ENCODE measurements around the gene TXNDC17. TPM values are rescaled to one million over a fixed set of nuclear protein-coding genes. Genes with fewer than 3 reads are reported as not detected.
"Not testable (repeated sequence)": the region's sequence is repeated elsewhere in the genome, so short reads cannot be mapped to it uniquely, and the experiment has no call there.

Gene TXNDC17
- total RNA-seq, 4 donors from 2014 or later, result 70.4 to 149 (median 95.9) TPM

GRCh38 chr17:6684881-6685767 is 44.3 kb downstream of the TXNDC17 start:
- H3K4me1 ChIP-seq, result no peaks in the 10 kb centered on the region
- DNase-seq, result no peak
- intact Hi-C loops (cut with DNase I), result no loop called here
- WGBS, 2 donors, result 68 to 73% methylated on average over 12 of the region's 14 CpGs
- H3K36me3 ChIP-seq, result no peaks in the 10 kb centered on the region
- no peak overlapping the region for H3K27ac ChIP-seq
- no peaks in the 10 kb centered on the region for H3K27me3 ChIP-seq
- TF ChIP-seq POLR2A (IDR thresholded peaks at IDR 0.05) (no peak), CTCF (IDR thresholded peaks at IDR 0.05) (no peak)
- no peaks in the 10 kb centered on the region for H3K9me3 ChIP-seq
- no peak overlapping the region for H3K4me3 ChIP-seq (replicated peaks in 1 of 3)

GRCh38 chr17:6686026-6686425 is 45.2 kb downstream of the TXNDC17 start:
- no peak for DNase-seq
- no peaks in the 10 kb centered on the region for H3K9me3 ChIP-seq
- WGBS, 2 donors, result 88 to 89% methylated on average over 4 of the region's 4 CpGs
- intact Hi-C loops (cut with DNase I), result no loop called here
- H3K4me1 ChIP-seq, result no peaks in the 10 kb centered on the region
- no peaks in the 10 kb centered on the region for H3K27me3 ChIP-seq
- H3K4me3 ChIP-seq (replicated peaks in 1 of 3), result no peak overlapping the region
- H3K36me3 ChIP-seq, result no peaks in the 10 kb centered on the region
- no peak for TF ChIP-seq CTCF (IDR thresholded peaks at IDR 0.05)
- no peak for TF ChIP-seq POLR2A (IDR thresholded peaks at IDR 0.05)
- H3K27ac ChIP-seq, result no peak overlapping the region

- no peak for TF ChIP-seq POLR2A (IDR thresholded peaks at IDR 0.05)
- no peak for TF ChIP-seq CTCF (IDR thresholded peaks at IDR 0.05)
- Histone ChIP-seq H3K4me3 (replicated peaks in 1 of 3) (no peak overlapping the region), H3K9me3 (no peaks in the 10 kb centered on the region), H3K4me1 (no peaks in the 10 kb centered on the region), H3K36me3 (no peaks in the 10 kb centered on the region), H3K27me3 (no peaks in the 10 kb centered on the region), H3K27ac (no peak overlapping the region)
- intact Hi-C loops (cut with DNase I), result no loop called here
- DNase-seq, result no peak
- WGBS, 2 donors, result 88 to 89% methylated on average over 8 to 9 of the region's 9 CpGs
These were observed 48.1 kb downstream of the TXNDC17 start for GRCh38 chr17:6688944-6689343.

- DNase-seq, result no peak
- Histone ChIP-seq H3K4me3 (replicated peaks in 1 of 3) (no peak overlapping the region), H3K27me3 (no peaks in the 10 kb centered on the region), H3K9me3 (no peaks in the 10 kb centered on the region), H3K27ac (no peak overlapping the region), H3K36me3 (no peaks in the 10 kb centered on the region), H3K4me1 (no peaks in the 10 kb centered on the region)
- intact Hi-C loops (cut with DNase I), result no loop called here
- TF ChIP-seq POLR2A (IDR thresholded peaks at IDR 0.05) (no peak), CTCF (IDR thresholded peaks at IDR 0.05) (no peak)
- 85 to 86% methylated on average over 11 of the region's 11 CpGs for WGBS, 2 donors
These were observed 49.8 kb downstream of the TXNDC17 start for GRCh38 chr17:6690641-6691040.

GRCh38 chr17:6691546-6691945 is 50.7 kb downstream of the TXNDC17 start:
- Histone ChIP-seq H3K27me3 (no peaks in the 10 kb centered on the region), H3K36me3 (no peaks in the 10 kb centered on the region), H3K9me3 (no peaks in the 10 kb centered on the region), H3K27ac (no peak overlapping the region), H3K4me3 (replicated peaks in 1 of 3) (no peak overlapping the region), H3K4me1 (no peaks in the 10 kb centered on the region)
- intact Hi-C loops (cut with DNase I), result no loop called here
- TF ChIP-seq CTCF (IDR thresholded peaks at IDR 0.05) (no peak), POLR2A (IDR thresholded peaks at IDR 0.05) (no peak)
- 75 to 80% methylated on average over 3 of the region's 3 CpGs for WGBS, 2 donors
- no peak for DNase-seq

GRCh38 chr17:6691958-6692357 is 51.1 kb downstream of the TXNDC17 start:
- WGBS, 2 donors, result 65 to 76% methylated on average over 6 of the region's 6 CpGs

More at GRCh38 chr17:6691958-6692357, 51.1 kb downstream of the TXNDC17 start:
- H3K36me3 ChIP-seq; H3K4me1 ChIP-seq; H3K27me3 ChIP-seq; intact Hi-C loops (cut with DNase I); DNase-seq; H3K9me3 ChIP-seq; H3K4me3 ChIP-seq (replicated peaks in 1 of 3); H3K27ac ChIP-seq: not testable (repeated sequence)

All from thyroid gland (tissue), 4 donors.